AG10803 (cell line): Measurements from ENCODE around the gene EPHB2.
"Not testable (repeated sequence)": the region's sequence is repeated elsewhere in the genome, so short reads cannot be mapped to it uniquely, and the experiment has no call there.

Experiments
- DNase-seq: peaks from one replicate; pipeline ENCODE4 v3.0.0; 2010; ENCODE audit warnings: low read depth
- H3K4me3 ChIP-seq: 2 replicates; pipeline ENCODE4 v1.5.1; 2011; ENCODE audit warnings: mild to moderate bottlenecking, low read length, control low read depth
- CTCF ChIP-seq: conservative IDR thresholded peaks from 2 replicates; pipeline ENCODE4 v1.5.1; 2011; ENCODE audit warnings: mild to moderate bottlenecking, low read length, control low read depth, inconsistent platforms

The EPHB2 gene

DNA sequence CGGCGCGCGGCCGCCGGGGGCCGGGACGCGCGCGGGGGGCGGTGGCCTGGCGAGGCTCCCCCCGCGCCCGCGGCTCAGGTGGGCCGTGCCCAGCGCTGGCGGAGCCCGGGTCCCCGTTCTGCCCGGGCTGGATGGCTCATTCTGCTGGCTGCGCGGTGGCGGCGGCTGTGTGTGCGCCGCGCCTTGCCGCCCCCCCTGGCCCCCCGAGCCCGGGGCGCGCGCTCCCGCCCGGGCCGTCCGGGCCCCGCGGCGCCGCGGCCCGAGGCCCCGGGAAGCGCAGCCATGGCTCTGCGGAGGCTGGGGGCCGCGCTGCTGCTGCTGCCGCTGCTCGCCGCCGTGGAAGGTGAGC lies at the start of gene EPHB2:
TSS of gene EPHB2 (plus strand) at position 139 of the 349 bp plus-strand sequence. CDS start at position 283, 144 bp downstream.
- DNase-seq: no peak
- peak within 1 kb of the TSS; percentile 53 for H3K4me3 ChIP-seq
- no peak for TF ChIP-seq CTCF

DNA sequence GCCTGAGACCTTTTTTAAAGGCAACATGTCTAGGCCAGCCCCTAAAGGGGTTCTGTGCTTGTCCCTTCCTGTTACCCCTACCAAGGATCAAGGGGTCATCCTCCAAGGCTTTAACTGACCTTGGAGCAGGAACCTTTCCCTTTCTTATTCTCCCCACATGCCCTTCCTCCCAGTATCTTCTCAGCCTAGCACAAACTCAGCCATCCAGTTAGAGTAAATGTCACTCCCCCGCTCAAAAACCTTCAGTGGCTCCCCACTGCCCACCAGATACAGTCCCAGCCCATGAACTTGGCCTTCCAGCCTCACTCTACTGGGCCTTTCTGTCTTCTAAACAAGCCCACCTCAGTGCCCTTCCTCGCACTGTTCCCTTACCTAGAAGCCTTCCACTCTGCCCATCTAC lies 48.8 kb upstream of the EPHB2 start:
- no peak for DNase-seq
- H3K4me3 ChIP-seq: no peak overlapping the region
- TF ChIP-seq CTCF: no peak

DNA sequence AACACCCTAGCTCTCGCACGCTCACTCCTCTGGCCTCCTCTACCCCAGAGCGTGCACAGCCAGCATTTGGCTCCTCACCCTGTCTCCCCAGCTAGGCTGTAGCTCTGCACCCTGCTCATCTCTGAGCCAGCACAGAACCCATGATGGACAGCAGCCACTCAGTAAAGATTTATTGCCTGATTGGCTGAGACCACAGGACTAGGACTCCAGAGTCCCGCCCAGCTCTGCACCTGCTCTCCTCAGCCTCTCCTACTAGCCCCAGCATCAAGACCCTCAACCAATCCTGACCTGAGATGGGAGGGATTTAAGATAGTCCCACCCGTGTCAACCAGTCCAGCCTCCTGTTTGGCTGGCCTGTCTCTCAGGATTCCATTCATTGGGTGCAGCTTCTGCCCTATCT lies 48.3 kb upstream of the EPHB2 start:
- no peak overlapping the region for H3K4me3 ChIP-seq
- no peak for DNase-seq
- TF ChIP-seq CTCF: no peak

GRCh38 chr1:22662986-22663408 lies 47.6 kb upstream of the EPHB2 start:
- DNase-seq: no peak
- no peak overlapping the region for H3K4me3 ChIP-seq
- TF ChIP-seq CTCF: no peak

- H3K4me3 ChIP-seq: no peak overlapping the region
- peak; percentile 12 for DNase-seq
- peak; percentile 53 for TF ChIP-seq CTCF
These were observed 44.9 kb upstream of the EPHB2 start for GRCh38 chr1:22665752-22666151.

DNA sequence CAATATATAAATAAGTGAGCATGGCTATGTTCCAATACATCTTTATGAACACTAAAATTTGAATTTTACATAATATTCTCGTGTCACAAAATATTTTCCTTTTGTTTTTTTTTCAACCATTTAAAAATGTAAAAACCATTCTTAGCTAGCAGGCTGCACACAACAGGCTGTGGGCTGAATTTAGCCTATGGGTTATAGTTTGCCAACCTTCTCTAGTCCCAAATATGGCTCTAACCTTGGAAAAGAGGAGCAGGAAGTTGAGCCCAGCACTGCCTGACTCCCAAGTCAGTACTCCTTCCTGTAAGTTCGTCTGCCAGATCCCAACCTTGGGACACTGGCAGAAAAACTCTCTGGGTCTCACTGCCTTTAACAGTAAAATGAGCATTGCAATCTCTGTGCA lies 44.2 kb upstream of the EPHB2 start:
- no peak for TF ChIP-seq CTCF
- no peak overlapping the region for H3K4me3 ChIP-seq
- no peak for DNase-seq

- not testable (repeated sequence) for H3K4me3 ChIP-seq, DNase-seq
These were observed 41.8 kb upstream of the EPHB2 start for GRCh38 chr1:22668840-22669239.

DNA sequence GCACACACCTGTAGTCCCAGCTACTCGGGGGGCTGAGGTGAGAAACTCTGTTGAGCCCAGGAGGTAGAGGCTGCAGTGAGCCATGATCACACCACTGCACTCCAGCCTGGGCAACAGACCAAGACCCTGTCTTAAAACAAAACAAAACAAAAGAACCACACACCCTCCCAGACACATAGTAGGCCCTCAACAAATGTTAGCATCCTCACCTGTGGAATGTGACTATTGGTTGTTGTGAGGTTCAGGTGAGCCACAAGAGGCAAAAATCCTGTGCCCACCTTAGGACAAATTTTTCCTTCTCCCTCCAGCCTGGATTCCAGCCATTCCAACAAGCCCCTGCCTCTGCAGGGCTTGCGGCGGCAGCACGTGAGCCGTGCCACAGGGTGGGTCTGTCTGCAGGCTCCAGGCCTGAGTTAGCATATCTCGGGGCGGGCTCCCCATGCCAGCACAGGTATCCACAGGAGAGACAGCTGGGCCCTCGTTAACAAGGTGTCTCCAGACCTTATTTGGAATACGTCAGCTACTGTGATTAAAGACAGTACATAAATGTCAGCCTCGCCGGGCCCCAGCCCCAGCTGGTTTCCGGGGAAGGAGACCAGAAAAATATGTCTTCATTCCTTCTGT lies 40.2 kb upstream of the EPHB2 start:
- no peak for DNase-seq
- TF ChIP-seq CTCF: no peak

More for the DNA sequence above, 40.2 kb upstream of the EPHB2 start:
- H3K4me3 ChIP-seq: no peak overlapping the region
